VCaP (cell line): ENCODE results near the gene GNGT1.

Experiments
- H3K27ac ChIP-seq: fragments of 450-650 bp; 2 replicates; pipeline ENCODE4 v1.5.1; 2017
- TF ChIP-seq, protein P1 (sequence below): fragments of 450-650 bp; conservative IDR thresholded peaks from 2 replicates; pipeline ENCODE4 v1.5.1; 2017; ENCODE audit warnings: mild to moderate bottlenecking, moderate library complexity

Gene GNGT1

DNA sequence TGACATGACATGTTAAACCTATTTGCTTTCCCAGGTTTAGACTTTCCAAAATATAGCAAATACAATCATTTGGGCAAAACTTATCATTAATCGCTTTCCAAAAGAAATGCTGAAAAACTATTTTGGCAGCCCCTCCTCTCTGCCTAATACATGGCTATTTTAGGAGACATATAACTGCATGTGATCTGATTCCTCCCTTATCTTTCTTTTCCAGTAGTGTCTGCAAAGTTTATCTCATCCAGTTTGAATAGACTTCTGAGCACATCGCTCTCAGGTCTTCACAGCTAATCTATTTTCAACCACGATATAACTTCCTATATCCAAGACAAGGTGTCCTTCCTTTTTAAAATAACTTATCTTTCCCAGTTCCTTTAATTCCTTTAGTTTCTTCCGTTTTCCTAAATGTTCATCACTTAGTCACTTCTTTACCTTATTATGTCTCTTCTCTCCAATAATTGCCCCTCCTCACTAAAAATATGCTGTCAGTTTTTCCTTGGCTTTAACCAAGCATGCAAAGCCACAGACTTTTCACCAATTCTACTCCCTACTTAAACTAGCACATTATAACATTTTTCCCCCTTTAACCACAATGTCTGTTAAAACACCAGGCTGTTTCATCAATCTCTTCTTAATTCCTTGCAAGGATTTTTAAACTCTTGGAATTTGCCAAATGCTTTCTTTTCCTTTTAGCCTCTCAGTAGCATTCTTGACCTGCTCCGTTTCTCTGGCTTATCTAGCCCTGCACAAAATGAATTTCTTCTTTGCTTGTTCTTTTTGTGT lies 39.6 kb downstream of the GNGT1 start:
- no peak overlapping the region for H3K27ac ChIP-seq
- TF ChIP-seq, protein P1, sequence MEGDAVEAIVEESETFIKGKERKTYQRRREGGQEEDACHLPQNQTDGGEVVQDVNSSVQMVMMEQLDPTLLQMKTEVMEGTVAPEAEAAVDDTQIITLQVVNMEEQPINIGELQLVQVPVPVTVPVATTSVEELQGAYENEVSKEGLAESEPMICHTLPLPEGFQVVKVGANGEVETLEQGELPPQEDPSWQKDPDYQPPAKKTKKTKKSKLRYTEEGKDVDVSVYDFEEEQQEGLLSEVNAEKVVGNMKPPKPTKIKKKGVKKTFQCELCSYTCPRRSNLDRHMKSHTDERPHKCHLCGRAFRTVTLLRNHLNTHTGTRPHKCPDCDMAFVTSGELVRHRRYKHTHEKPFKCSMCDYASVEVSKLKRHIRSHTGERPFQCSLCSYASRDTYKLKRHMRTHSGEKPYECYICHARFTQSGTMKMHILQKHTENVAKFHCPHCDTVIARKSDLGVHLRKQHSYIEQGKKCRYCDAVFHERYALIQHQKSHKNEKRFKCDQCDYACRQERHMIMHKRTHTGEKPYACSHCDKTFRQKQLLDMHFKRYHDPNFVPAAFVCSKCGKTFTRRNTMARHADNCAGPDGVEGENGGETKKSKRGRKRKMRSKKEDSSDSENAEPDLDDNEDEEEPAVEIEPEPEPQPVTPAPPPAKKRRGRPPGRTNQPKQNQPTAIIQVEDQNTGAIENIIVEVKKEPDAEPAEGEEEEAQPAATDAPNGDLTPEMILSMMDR, result no peak

DNA sequence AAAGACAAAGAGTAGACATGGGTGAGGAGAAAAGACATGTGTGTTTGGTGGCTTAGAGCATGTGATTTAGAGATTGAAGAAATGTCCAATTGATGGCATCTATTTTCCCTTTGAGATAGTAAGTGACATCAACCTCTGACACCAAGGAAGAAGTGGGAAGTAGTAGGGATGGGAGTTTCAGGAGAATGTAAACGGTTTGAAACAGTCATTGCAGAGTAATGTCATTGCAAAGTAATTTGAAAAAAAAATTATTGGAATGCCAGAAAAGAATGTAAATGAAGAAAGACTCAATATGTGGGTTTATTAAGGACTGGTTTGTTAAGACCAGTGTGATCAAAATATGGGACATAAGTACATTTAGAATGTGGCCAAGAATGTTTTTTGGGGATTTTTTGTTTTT lies 41.7 kb downstream of the GNGT1 start:
- TF ChIP-seq, protein P1, result no peak
- H3K27ac ChIP-seq, result no peak overlapping the region

DNA sequence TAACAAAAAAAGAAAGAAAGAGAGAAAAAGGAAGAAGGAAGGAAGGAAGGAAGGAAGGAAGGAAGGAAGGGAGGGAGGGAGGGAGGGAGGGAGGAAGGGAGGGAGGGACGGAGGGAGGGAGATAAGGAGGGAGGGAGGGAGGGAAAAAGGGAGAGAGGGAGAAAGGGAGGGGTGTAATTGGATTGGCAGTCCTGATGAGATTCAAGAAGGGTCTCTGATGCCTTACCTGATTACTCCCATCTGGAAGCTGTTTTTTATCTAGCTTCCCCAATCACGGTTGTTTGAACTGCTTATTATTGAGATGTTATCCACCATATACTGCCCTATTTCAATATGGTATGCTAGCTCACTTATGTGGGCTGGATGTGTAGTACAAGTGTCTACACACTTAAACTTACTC lies 42.5 kb downstream of the GNGT1 start:
- no peak overlapping the region for H3K27ac ChIP-seq
- TF ChIP-seq, protein P1, result no peak

DNA sequence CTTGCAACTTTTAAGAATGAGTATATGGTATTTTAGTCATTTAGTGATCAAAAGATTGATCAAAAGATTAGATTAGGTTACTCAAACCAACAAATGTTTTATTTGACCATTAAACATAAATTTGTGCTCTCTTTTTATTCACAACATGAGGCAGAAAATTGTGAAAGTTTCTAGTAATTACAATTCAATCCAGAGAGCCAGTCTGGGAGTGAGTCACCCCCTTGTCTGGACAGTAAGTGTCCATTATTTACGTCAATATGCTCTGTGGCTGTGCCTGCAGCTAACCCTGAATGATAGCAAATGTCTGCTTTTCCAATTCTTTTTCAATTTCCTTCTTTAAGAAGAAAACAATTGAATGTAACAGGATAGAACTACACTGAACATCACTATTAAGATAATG lies 43.1 kb downstream of the GNGT1 start:
- TF ChIP-seq, protein P1, result no peak
- H3K27ac ChIP-seq, result no peak overlapping the region

DNA sequence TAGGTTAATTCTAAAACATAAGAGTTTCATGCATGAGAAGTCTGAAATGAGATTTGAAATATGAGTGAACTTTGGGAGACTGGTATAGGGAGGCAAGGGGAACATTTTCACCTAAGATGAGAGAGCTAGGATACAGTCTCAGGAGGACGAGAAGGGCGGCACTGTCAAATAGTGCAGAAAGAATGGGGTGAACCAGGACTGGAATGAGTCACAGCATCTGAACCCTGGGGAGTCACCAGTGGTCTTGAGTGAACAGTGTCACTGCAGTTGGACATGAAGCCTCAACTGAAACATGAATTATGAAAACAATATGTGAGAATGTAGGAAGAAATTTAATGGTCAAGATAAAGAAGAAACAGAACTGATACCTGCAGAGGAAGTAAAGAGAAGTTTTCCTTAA lies 48.9 kb downstream of the GNGT1 start:
- TF ChIP-seq, protein P1, result no peak

DNA sequence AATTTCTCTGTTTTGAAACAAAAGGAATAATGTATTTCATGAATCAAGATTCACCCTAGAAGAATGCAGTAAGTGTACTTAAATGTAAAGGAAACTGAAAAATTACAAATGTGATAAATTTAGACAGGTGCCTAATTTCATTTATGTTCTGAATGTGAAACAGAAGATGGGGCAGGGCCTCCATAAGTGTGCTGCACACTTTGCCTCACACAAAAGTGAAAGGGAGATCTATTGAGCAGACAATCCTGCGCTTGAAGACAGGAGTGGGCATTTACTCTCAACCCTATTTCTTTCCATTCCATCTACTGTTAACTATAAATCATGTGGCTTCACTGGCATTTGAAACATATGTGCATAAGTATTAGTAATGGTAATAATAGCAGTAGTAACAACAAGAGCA lies 51.4 kb downstream of the GNGT1 start:
- no peak overlapping the region for H3K27ac ChIP-seq
- TF ChIP-seq, protein P1, result no peak

More for the DNA sequence above, 48.9 kb downstream of the GNGT1 start:
- H3K27ac ChIP-seq, result no peak overlapping the region

DNA sequence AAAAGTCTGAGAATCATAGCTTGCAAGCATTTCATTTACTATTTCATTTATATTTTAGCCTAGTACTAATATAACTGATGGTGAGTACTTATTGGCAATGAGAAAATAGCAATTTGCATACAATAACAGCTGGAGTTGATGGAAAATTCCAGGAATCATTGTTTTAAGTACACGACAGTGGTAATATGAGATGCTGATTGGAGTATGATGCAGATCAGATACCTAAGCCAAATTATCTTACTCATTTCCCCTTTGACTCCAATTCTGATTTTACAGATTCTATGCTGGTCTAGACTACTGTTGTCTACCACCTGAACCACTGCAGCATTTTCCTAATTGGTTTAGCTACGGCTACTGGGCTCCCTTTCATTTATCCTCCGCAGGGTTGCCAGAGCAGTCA lies 51.8 kb downstream of the GNGT1 start:
- no peak overlapping the region for H3K27ac ChIP-seq
- TF ChIP-seq, protein P1, result no peak
